ENCODE measurements around the gene SKP2.
"Not testable (repeated sequence)": the region's sequence is repeated elsewhere in the genome, so short reads cannot be mapped to it uniquely, and the experiment has no call there.

SKP2 gene

DNA sequence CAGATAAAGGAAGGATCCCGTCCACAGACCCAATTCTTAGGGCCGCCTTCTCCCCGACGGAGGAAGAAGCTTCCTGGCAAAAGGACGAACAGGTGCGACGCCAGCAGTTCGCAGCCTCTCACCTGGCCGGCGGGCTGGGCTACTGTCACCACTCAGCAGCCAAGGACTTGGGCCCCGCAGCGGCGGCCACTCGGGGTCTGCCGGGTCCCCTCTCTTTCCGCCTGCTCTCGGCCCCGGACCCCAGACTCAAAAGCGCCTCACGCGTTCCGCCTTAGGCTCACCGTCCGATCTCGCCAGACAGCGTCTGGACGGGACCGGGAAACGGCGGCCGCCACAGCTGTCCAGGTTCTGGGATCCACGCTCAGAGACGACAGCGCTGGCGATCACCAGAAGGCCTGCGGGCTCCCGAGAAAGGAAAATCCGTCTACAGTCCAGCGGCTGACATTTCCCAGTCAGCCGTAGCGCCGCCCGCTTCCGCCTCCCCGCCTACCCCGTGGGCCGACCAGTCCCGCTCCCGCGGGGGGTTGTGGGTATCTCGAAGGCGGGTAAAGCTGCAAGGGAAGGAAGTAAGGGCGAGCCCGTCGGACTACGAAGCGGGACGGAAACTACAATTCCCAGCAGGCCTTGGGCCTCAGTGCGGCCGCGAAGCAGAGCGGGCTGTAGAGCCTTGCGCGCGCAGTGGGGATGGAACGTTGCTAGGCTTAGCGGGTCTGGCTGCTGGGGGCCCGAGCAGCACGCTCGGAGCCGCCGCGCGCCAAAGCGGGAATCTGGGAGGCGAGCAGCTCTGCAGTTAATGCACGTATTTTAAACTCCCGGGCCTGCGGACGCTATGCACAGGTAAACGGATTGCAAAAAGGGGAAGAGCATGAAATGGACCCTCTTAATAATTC lies at the start of gene SKP2, which contains the start of gene LMBRD2:
Gene SKP2, plus strand, starts transcription at position 678 of the 890 bp plus-strand sequence. Its CDS starts 152 bp downstream, at position 830.
Gene LMBRD2, minus strand, starts transcription at position 454 of the 890 bp plus-strand sequence. CDS start 8,538 bp downstream, outside the sequence.
- DNase-seq: peak; percentile 99

DNA sequence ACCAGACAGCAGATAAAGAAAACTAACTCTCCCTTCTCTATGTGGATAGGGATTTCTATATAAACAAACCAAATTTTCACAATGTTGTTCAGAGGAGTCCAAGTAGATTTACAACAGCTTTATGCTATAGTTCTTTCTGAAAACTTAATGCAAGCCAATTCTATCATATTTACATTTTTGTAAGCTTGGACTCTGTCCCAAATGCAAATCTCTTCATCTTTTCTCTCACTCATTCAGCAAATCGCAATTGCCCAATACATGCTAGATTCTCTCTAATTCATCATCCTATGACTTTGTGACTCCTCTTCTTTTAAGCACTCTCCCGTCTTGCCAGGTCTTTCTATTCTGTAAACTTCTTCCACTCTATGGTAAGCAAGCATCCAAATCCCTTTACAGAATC lies 46.1 kb upstream of the SKP2 start:
- DNase-seq: no peak

DNA sequence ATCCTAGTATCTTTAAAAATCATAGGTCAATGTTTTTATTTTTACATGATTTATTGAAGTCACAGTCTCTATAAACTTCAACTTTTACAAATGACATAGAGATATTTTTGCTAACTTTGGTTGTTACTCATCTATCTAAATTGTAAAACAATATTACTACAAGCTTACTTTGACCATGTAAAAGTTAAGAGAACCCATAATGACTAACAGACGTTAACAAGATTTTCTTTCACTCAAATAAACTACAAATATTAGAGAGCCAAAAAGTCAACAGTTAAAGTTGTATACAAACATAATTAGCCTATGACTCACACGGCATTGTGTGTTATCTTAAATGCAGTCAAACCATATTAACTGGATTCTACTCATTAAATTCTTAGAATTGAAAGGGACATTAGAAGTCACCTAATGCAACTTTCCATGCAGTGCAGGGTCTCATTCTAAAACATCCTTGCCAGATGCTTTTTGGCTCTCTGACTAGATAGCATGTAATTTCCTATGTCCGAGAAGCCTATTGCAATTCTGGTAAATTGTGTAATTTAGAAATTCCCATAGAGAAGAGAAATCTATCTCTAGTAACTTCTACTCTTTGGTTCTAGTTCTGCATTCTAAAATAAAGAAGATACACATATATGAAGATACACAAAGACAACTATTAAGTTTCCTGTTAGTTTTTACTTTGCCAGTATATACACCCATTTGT lies 43.0 kb upstream of the SKP2 start:
- DNase-seq: no peak

DNA sequence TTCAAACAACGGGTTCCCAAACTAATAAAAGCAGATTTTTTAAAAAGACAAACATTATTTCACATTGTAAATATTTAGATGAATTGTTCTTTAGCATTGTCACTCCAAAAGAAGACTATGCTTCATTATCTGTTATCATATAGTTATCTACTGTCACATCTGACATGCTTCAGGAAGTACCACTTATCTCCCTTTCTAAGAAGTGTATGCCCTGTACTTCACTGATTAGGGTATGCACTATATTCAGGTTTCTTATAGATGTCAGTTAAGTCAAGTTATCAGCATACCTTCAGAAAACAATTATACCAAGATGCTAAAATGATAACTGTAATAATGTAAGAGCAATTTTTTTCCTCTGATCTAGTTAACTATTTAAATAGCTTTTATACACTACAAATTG lies 40.7 kb upstream of the SKP2 start:
- no peak for DNase-seq

DNA sequence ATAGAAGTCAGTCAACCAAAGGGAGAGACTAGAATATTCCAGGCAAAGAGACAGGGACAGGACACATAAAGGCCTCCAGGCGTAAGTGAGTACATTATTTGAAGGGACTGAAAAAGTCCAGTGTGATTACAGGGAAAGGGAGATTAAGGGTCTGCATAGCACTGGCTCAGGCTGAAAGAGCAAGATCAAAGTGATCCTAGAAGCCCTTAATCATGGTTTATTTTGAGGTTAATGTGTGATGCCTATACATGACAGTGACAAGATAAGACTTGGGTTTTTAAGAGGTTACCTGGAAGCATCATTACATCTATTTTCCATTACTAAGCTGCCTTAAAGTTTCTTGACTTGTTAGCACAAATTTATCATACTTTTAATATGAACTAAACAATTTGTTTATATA lies 26.0 kb upstream of the SKP2 start:
- peak; percentile 27 for DNase-seq

DNA sequence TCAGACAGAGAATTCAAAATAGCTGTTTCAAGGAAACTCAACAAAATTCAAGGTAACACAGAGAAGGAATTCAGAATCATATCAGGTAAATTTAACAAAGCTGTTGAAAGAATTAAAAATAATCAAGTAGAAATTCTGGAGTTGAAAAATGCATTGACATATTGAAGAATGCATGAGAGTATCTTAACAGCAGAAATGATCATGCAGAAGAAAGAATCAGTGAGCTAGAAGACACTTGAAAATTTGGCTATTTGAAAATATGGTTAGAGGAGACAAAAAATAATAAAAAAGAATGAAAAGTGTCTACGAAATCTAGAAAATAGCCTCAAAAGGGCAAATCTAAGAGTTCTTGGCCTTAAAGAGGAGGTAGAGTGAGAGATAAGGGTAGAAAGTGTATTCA lies 23.1 kb upstream of the SKP2 start:
- DNase-seq: no peak

DNA sequence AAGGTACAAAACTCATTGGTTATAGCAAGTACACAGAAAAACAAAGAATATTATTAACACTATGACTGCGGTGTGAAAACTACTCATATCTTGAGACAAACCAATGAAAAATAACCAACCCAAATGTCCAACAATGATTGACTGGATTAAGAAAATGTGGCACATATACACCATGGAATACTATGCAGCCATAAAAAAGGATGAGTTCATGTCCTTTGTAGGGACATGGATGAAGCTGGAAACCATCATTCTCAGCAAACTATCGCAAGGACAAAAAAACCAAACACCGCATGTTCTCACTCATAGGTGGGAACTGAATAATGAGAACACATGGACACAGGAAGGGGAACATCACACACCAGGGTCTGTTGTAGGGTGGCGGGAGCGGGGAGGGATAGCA lies 22.2 kb upstream of the SKP2 start:
- DNase-seq: not testable (repeated sequence)

DNA sequence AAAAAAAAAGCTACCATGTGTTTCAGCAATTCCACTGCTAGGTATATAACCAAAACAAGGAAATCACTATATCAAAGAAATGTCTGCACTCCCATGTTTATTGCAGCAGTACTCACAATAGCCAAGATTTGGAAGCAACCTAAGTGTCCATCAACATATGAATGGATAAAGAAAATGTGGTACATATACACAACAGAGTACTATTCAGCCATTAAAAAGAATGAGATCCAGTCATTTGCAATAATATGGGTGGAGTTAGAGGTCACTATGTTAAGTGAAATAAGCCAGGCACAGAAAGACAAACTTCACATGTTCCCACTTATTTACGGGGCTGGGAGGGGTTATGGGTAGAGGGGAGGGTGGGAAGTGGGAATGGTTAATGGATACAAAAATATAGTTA lies 18.9 kb upstream of the SKP2 start:
- DNase-seq: not testable (repeated sequence)

DNA sequence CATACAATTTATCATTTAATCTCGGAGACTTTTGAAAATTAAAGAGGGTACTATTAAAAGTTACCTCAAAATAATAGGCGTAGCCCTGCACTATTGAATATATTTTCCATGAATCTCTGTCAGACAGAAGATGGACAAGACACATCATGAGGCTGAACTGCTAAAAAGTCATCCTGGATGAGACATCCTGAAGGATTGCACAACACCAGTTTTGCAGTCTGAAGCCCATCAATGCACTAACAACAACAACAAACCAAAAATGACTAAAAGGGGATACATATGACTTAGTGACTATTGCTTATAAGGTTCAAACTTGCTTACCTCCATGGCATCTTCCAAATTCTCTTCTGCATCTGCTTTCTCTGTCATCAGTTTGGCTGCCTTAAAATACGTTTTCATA lies 15.9 kb upstream of the SKP2 start:
- DNase-seq: no peak

DNA sequence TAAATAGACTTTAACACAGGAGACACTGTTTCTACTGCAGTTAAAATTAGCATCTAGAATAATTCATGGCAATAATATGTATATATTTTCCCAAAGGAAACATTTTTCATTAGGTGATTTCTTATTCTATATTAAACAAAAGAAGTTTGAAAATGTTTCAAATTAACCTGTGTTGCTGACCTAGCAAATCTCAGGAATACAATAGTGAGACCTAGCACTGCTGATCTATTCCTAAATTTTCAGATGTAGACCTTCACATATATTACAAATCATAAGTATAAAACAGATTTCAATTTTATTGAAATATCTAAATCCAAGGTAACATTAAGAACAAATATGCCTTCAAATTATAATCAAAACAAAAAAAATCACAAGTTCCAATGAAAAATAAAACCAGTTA lies 15.3 kb upstream of the SKP2 start:
- no peak for DNase-seq

DNA sequence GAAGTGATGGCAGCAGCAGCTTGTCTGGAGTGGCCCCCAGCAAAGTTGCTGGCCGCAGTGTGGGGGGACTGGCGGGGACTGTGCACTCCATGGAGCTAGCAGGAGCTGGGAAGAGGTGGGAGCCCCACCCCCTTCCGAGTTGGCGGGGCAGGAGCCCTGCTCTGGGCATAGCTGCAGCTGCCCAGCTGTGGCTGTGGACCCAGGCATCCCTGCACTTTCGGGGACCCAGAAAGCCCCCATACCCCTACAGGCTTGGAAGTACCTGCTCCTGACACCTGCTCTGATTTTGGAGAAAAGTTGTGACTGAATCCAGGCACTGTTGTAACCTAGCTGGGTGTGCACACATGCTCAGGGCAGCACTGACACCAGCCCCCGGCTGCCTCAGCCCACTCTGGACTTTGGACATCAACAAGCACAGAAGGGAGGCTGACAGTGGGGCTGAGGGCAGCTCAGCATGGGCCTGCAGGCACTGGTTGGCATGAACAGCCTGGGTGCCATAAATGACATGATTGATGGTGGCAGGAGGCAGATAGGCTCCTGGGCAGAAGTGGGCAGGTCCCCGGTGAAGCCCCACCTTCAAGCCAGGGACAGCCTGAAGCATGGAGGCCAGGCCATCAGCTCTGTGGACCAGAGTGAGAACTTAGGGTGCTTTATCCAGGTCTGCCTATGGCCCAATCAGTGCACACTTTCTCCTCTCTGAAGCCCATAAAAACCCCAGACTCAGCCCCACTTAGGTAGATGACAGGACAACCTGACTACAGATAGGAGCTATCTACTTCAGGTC lies 12.8 kb upstream of the SKP2 start:
- no peak for DNase-seq

DNA sequence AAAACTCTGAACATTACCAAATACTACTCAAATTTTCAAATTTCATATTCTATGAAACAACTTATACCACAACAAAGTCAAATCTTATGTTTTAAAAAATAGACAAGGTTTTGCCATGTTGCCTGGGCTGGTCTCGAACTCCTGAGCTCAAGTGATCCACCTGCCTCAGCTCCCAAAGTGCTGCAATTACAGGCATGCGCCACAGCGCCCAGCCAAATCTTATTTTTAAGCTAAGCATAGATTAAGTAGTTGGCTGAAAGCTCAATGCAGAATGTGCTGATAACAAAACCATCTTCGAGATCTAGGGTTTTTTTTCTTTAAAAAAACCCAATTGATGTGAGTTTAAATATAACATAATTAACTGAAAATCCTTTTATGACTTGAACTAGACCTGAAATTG lies 6.6 kb upstream of the SKP2 start:
- DNase-seq: peak; percentile 7

DNA sequence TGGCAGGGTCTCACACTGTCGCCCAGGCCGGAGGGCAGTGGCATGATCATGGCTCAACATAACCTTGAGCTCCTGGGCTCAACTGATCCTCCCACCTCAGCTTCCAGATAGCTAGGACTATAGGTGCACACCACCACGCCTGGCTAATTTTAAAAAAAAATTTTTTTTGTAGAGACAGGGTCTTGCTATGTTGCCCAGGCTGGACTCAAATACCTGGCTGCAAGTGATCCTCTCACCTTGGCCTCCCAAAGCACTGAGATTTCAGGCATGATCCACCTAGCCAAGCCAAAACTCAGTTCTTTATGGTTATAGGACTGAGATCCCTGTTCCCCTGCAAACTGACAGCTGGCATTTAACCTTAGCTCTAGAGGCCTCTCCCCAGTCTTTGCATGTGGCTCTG lies 5.5 kb upstream of the SKP2 start:
- DNase-seq: no peak

DNA sequence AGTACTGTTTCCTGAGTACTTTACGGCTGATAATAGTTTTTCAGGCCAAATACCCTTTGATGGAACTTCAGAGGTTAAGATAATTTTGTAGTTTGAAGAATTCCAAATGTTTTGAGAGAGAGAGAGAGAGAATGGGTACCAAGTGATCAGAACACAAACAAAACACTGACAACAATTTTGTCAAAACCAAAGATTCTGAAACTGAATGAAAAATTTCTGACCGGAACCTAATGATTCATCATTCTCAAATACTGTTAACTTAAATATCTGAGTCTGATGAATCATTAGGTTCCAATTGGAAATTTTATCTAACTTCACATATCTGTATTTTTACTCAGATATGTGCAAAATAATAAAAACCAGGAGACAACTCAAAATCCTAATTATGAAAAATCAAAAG lies 4.2 kb upstream of the SKP2 start:
- no peak for DNase-seq

DNA sequence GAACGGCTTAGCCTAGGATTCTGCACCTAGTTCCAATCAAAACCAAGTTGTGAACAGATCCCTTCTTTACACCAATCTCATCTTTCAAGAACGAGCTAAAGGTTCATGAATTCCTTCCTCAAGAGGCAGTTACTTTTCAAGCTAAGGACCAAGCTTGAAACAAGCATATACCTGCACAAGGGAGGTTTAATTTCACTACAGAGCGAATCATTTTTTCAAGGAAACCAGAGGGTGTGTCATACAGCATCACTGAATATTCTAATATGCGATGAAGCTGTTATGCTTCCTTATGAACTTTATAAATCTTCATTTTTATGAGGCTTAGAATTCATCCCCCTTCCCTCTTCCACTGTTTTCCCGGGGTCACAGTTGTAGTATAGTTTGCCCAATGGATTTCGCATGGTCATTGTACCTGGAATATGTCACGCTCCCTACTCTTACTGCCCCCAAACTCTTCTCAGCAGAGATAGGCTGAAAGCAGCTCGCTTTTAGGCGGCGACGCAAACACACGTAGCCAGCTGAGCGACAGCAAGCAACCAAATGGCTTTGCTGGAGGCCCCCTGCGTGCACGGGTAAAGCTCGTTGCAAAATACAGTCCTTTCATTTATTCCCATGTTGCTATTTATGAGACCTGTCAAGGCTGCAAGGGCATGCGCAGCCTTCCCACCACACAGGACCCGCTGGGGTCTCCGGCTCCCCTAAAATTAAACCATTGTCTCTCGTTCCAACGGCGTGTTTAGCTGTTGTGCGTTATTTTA lies 1.1 kb upstream of the SKP2 start:
- peak; percentile 46 for DNase-seq

DNA sequence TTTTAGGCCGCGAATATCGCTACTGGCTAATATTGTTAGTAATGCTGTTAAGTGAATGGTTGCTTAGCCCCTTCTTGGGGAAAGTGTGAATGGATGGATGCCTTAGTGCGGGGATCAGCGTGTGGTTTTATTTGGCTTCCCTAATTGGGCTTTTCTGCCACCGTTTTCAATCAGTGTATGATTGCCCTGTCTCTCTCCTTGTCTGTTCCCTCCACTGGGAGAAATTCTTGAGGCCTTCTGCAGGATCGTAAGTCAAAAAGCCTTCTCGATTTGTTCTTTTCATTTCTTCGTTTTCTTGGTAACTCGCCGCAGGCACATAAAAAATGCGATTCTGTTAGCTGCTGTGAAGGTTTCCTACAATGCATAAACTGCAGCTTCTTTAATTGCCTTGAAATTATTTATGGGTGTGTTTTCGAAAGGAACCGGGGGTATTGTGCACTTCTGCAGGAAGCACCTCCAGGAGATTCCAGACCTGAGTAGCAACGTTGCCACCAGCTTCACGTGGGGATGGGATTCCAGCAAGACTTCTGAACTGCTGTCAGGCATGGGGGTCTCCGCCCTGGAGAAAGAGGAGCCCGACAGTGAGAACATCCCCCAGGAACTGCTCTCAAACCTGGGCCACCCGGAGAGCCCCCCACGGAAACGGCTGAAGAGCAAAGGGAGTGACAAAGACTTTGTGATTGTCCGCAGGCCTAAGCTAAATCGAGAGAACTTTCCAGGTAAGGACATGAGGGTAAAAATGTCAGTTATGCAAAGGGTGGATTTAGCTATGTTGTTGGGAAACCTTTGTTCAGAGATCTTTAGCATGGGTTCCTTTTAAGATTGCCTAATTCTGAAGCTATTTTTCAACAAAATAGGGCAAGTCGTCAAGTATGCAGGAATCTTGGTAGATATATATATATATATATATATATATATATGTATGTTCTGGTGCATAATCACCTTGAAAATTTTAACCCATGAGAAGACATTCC lies 700 bp downstream of the SKP2 start:
- DNase-seq: peak; percentile 22

DNA sequence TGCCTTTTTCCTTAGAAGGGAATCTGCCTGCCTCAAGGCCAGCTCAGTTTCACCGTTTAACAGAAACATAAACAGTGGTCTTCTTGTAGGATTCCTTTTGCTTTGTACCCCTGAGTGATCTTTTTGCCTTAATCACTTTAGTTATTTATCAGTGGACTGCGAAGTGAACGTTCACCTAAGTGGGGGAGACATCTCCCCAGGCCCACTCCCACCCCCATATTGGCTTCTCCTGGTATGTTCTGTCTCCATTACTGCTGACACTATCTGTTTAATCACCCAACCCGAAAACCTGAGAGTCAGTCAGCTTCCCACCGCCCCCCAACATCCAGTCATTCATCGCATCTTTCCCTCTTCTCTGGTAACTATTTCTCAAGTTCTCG lies 1.4 kb downstream of the SKP2 start:
- DNase-seq: no peak

DNA sequence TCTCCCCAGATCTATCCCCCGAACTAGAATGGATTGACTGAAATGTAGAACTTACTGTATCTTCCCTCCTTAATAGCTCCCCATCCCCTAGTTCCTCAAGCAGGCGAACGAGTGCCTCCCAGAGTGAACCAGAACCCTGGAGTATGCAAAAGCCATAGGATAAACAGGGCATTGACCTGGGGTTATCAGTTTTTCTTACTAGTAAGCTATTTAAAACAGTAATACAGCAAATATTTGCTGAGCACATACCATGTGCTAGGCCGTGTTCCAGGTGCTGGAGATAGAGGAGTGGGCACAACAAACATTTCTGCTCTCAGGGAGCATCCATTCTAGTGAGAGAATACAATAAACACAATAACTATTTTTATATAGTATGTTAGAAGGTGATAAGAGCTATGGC lies 1.8 kb downstream of the SKP2 start:
- no peak for DNase-seq

DNA sequence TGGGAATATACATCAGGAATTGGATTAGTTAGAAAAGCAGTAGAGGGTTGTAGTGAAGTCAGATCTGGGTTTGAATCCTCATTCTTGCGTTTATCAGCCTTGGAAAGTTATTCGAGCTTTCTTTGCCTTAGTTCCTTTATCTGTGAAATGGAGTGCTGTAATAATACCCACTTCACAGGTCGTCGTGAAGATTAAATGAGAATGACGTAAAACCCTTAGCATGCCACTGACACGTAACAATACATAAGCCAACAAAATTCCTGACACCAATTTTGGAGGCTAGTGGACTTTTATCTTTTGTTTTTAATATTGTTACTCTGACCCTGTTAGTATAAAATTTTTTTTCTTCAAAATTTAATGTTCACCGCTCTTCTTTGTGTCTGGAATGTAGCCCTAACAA lies 3.4 kb downstream of the SKP2 start:
- DNase-seq: no peak

DNA sequence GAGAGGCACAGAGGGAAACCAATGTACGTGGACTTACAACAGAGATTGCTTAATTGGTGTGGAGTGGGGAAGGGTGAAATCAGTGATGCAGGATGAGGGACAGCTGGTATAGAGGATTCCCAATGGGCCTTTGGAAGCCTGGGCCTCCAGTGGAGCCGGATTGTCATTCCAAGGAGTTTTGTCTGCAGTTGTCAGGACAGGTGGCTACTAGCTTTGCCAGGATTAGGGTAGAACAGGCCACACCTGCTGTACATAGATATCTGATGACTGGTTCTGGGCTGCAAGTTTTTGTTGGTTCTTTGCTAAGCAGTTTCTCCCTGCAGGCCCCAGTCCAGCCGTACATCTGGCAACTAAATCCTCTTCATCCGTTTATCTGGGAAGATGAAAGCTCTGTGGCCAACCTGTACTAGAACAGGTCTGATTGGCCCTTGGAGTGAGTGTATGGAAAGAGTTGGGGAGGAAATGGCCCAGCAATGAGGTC lies 4.2 kb downstream of the SKP2 start:
- DNase-seq: peak; percentile 98

DNA sequence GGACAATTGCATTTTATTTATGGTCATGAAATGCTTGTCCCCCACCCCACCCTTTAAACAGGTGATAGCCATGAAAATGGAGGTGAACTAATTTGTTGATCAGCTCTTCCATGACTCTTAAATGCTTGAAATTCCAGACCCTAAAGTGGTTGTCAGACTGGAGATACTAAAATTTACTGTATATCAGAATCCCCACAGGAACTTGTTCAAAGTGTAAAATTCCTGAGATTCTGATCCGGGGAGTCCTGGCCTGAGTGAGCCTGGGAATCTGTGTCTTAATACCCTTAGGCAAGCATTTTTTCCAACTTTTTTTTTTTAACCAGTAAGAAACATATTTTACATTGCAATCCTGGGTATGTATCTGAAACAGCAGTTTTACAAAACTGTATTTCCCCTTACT lies 4.7 kb downstream of the SKP2 start:
- no peak for DNase-seq

Measured in NCI-H82 (cell line).